AG04449 (cell line): ENCODE measurements around the gene ITPRID2.

ENCODE experiments used
- CTCF ChIA-PET: fragments of 350-600 bp; formaldehyde crosslinking; extraction: SDS; loops from one replicate; lab custom pipeline; 2021; ENCODE audit warnings: antibody characterized with exemption; lab: Yijun Ruan, JAX
- POLR2A ChIA-PET: fragments of 400-600, 350-600 bp; formaldehyde crosslinking; extraction: SDS; loops from one replicate; lab custom pipeline; 2020; ENCODE audit warnings: antibody characterized with exemption, inconsistent platforms; lab: Yijun Ruan, JAX
- DNase-seq: peaks from one replicate; pipeline ENCODE4 v3.0.0-alpha.2; 2010; ENCODE audit warnings: low read depth, low spot score
- H3K4me3 ChIP-seq: 2 replicates; pipeline ENCODE4 v1.5.1; 2011; ENCODE audit warnings: low read depth, mild to moderate bottlenecking, control low read depth, low read length
- TF ChIP-seq, protein P1 (sequence below): IDR thresholded peaks from one replicate; pipeline ENCODE4 v1.5.1; 2011; ENCODE audit warnings: mild to moderate bottlenecking, moderate library complexity, low read length, control low read depth, inconsistent platforms; ENCODE audit not compliant: insufficient read depth; ENCODE audit errors: missing control alignments

The ITPRID2 gene

GRCh38 chr2:181848261-181848886 lies 43.2 kb upstream of the ITPRID2 start:
- no peak for DNase-seq
- CTCF ChIA-PET: interaction anchor here (0.9 to 1.4 kb wide), 4 partner anchors 8 to 107 kb away, joined by 3 to 4 read pairs (median 3); no protein-coding TSS in a partner anchor
- TF ChIP-seq, protein P1, sequence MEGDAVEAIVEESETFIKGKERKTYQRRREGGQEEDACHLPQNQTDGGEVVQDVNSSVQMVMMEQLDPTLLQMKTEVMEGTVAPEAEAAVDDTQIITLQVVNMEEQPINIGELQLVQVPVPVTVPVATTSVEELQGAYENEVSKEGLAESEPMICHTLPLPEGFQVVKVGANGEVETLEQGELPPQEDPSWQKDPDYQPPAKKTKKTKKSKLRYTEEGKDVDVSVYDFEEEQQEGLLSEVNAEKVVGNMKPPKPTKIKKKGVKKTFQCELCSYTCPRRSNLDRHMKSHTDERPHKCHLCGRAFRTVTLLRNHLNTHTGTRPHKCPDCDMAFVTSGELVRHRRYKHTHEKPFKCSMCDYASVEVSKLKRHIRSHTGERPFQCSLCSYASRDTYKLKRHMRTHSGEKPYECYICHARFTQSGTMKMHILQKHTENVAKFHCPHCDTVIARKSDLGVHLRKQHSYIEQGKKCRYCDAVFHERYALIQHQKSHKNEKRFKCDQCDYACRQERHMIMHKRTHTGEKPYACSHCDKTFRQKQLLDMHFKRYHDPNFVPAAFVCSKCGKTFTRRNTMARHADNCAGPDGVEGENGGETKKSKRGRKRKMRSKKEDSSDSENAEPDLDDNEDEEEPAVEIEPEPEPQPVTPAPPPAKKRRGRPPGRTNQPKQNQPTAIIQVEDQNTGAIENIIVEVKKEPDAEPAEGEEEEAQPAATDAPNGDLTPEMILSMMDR: no peak
- POLR2A ChIA-PET: no interaction called here
- no peak overlapping the region for H3K4me3 ChIP-seq

GRCh38 chr2:181849601-181850000 lies 41.9 kb upstream of the ITPRID2 start:
- DNase-seq: no peak
- ChIA-PET POLR2A (no interaction called here), CTCF (interaction anchor here (0.9 to 1.0 kb wide), 3 partner anchors 9 to 105 kb away, joined by 3 read pairs; no protein-coding TSS in a partner anchor)
- TF ChIP-seq, protein P1: no peak
- no peak overlapping the region for H3K4me3 ChIP-seq

DNA sequence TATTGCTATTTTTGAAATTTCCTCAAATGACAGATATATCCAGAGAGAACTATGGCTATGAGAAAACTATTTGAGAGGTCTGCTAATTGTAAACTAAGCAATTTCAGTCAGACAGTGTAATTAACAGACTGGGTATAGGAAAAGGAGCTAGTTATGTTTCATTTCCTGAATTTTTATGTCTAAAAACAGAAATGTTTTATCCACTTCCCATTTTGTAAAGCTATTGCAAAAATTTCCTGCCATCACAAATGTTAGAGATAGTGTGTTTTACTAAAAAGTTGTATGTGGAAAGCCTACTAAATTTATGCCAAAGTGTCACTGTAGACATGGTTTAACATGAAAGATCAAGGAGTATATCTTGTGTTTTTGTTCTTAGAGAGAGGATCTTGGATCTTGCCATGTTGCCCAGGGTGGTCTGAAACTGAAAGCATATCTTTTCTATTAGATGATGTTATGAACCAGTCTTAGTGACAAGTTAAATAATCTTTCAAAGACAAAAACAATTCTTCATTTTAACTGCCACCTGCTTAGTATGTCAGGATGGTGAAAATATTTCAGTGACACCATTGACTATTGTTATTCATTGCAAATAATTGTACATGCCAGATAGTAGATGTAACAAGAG lies 40.5 kb upstream of the ITPRID2 start:
- no peak overlapping the region for H3K4me3 ChIP-seq
- TF ChIP-seq, protein P1: no peak
- no peak for DNase-seq
- ChIA-PET CTCF (interaction anchor here (0.8 to 1.0 kb wide), 2 partner anchors 8 to 26 kb away, joined by 3 read pairs; no protein-coding TSS in a partner anchor), POLR2A (no interaction called here)

DNA sequence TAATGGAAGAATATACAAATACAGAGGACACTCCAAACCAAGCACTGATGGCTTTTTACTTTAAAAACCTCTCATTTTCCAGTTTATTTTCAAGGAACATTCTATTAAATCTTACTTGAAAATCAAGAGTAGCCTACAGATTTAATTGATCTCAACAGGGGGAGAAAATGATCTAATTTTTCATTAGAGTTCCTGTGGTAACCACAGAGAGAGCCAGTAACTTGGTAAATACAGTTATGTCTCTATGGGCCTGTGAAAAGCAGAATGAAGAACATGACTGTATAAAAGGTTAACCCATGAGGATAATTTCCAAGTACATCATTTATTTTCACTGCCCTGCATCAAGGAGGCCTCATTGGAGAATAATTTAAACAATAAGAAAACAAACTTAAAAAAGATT lies 39.8 kb upstream of the ITPRID2 start:
- TF ChIP-seq, protein P1: no peak
- no peak for DNase-seq
- POLR2A ChIA-PET: no interaction called here

DNA sequence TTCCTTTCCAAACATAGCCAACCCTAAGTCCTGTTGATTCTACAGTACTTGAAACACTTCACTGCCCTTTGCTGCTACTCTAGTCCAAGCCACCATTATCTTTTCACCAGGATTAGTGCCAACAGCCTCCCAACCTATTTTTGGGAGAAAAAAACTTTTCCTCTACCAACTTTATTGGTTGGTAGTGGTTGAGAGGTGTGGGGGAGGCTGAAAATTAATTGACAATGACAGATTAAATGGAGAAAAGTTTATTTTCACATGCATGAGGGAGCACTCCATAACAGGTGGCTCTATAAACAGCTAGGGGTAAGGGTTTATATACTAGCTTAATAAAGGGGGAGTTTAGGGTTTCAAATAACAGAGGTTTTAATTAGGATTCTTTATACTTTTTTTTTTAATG lies 37.8 kb upstream of the ITPRID2 start:
- ChIA-PET CTCF (no interaction called here), POLR2A (no interaction called here)
- TF ChIP-seq, protein P1: no peak
- no peak overlapping the region for H3K4me3 ChIP-seq
- DNase-seq: no peak

More for the DNA sequence above, 39.8 kb upstream of the ITPRID2 start:
- no peak overlapping the region for H3K4me3 ChIP-seq
- CTCF ChIA-PET: interaction anchor here (0.6 kb wide), 1 partner anchor 30 kb away, joined by 3 read pairs; no protein-coding TSS in a partner anchor

DNA sequence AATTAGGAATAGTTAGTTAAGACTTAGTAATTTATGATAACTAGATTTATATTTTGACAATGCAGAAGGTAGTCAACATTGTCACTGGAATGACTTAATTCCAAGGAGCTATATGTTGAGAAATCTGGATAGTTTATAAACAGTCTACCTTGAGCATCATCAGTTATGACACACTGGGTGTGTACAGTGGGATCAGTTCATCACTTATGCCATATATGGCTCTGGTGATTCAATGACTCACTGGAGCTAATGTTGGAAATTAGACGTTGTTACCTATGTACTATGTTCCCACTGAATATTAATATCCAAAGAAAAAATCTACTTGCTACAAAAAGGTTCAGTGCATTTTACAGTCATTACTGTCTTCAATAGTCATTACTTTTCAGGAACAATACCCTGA lies 34.0 kb upstream of the ITPRID2 start:
- DNase-seq: no peak
- ChIA-PET POLR2A (no interaction called here), CTCF (interaction anchor here (1.1 kb wide), 1 partner anchor 115 kb away, joined by 3 read pairs; no protein-coding TSS in a partner anchor)
- TF ChIP-seq, protein P1: no peak
- H3K4me3 ChIP-seq: no peak overlapping the region
